AG10803 (cell line): ENCODE measurements around the gene MAML3.
A peak's percentile ranks its signal among the peaks of the same experiment; 100 is the strongest.

Experiments
- DNase-seq: peaks from one replicate; pipeline ENCODE4 v3.0.0; 2010; ENCODE audit warnings: low read depth
- H3K4me3 ChIP-seq: 2 replicates; pipeline ENCODE4 v1.5.1; 2011; ENCODE audit warnings: mild to moderate bottlenecking, low read length, control low read depth
- TF ChIP-seq, protein P1 (sequence below): conservative IDR thresholded peaks from 2 replicates; pipeline ENCODE4 v1.5.1; 2011; ENCODE audit warnings: mild to moderate bottlenecking, low read length, control low read depth, inconsistent platforms

The MAML3 gene

DNA sequence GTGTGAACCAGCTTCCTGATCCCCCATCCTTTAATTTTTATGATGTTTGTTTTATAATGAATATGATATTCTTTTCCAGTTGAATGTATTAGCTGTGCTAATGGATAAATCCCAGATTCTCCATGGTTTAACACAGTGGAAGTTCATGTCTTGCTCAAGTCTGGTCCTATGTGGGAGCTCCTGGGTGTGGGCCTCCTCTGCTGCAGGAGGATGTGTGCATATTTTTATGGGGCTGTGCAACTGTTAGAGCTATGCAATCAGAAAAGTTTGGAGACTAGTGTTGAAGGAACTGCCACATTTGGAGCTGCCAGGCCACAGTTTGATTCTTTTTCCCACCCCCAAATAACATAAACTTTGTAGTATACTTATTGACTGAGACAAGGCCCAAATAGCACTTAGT, 463.6 kb downstream of the MAML3 start:
- H3K4me3 ChIP-seq, result no peak overlapping the region
- TF ChIP-seq, protein P1, sequence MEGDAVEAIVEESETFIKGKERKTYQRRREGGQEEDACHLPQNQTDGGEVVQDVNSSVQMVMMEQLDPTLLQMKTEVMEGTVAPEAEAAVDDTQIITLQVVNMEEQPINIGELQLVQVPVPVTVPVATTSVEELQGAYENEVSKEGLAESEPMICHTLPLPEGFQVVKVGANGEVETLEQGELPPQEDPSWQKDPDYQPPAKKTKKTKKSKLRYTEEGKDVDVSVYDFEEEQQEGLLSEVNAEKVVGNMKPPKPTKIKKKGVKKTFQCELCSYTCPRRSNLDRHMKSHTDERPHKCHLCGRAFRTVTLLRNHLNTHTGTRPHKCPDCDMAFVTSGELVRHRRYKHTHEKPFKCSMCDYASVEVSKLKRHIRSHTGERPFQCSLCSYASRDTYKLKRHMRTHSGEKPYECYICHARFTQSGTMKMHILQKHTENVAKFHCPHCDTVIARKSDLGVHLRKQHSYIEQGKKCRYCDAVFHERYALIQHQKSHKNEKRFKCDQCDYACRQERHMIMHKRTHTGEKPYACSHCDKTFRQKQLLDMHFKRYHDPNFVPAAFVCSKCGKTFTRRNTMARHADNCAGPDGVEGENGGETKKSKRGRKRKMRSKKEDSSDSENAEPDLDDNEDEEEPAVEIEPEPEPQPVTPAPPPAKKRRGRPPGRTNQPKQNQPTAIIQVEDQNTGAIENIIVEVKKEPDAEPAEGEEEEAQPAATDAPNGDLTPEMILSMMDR, result no peak
- no peak for DNase-seq

DNA sequence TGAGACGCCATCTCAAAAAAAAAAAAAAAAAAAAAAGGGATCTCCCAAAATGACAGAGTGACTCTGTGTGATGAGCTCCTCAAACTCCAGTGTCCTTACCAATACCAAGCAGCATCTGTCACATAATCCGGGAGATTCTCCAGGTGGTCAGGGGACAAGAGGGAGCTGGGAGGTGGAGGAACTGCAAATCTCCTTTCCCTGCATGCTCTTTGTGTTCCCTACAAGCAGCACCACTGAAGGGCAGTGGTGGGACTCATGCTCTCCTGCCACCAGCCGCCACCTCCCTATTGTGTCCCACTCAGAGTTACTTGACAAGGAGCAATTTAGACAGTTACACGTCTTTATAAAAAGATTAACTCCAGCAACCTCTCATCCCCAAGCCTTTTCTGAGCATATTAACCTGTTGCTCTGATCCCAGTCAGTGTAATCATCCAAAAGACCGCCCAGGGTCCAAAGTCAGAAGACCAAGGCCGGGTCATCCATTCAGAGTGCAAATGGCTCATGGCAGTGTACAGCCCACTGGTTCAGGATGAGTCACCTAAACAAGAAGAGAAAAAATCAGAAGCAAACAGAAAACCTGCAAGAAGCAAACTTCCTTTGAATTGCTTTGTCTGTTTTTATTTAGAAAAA, 464.8 kb downstream of the MAML3 start:
- no peak for DNase-seq
- TF ChIP-seq, protein P1, result no peak
- H3K4me3 ChIP-seq, result no peak overlapping the region

DNA sequence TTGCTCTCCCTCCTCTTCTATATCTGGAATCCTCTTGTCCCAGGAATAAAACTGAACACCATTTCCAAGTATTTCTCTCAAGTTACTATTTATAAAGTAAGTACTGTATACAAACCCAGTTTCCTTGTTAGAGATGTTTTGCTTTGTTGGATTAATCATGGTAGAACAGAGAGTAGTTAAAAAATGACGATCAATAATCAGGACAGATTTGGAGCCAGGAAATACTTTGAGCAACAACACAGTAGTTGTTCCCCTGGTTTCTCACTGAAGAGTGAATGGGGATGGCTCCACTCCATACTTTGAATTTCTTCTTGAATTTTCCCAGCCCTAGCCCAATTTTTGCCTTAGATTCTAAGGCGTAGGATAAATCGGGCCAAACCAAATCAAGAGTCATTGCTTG, 467.0 kb downstream of the MAML3 start:
- DNase-seq, result no peak
- H3K4me3 ChIP-seq, result no peak overlapping the region
- TF ChIP-seq, protein P1, result no peak

DNA sequence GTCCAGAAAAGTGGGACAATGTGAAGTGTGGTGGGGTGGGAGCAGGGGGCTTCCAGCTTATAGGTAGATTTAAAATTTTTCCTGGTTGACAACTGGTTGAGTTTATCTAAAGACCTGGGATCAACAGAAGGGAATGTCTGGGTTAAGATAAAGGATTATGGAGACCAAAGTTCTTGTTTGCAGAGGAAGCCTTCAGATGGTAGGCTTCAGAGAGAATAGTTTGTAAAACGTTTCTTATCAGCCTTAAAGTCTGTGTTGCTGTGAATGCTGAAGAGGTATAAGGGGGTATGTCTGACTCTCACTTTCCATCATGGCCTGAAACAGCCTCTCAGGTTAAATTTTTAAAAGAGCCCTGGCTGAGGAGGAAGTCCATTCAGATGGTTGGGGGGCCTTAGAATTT, 467.9 kb downstream of the MAML3 start:
- TF ChIP-seq, protein P1, result no peak
- no peak overlapping the region for H3K4me3 ChIP-seq
- no peak for DNase-seq

DNA sequence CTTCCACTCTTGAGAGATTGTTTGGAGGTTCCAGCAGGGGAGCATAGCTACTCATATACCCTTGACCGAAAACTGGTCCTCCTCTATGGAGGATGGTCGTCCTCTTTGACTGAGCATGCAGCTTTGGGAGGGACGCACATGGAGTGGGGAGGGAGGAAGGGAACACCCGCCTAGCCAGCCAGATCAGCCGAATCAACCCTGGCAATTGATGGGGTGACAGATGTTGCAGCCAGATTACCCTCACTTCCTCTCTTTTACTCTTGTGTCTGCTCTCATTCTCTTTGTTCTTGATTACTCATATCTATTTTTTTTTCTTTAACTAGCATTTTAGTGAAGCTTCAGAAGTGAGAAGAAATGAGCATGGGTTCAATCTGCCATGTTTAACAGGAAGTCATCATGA, 468.8 kb downstream of the MAML3 start:
- DNase-seq, result no peak
- TF ChIP-seq, protein P1, result no peak
- no peak overlapping the region for H3K4me3 ChIP-seq

DNA sequence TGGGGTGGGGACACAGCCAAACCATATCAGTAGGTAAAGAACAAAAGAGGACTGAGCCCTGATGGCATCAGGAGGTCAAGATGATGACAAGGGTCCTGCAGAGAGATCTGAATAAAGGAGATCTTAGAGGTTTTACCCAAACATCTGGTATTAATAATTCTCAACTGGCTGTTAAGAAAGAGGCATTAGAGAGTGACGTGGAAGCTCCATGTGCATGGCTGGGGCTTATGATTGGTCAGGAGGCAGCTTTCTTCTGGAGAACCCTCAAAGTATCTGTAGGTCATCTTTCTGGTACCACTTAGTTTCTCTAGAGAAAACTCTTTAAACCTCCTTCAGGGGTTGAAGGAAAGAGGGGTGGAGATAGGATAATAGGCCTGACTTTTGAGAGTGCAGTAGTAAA, 469.6 kb downstream of the MAML3 start:
- H3K4me3 ChIP-seq, result no peak overlapping the region
- TF ChIP-seq, protein P1, result no peak
- DNase-seq, result peak; percentile 57

DNA sequence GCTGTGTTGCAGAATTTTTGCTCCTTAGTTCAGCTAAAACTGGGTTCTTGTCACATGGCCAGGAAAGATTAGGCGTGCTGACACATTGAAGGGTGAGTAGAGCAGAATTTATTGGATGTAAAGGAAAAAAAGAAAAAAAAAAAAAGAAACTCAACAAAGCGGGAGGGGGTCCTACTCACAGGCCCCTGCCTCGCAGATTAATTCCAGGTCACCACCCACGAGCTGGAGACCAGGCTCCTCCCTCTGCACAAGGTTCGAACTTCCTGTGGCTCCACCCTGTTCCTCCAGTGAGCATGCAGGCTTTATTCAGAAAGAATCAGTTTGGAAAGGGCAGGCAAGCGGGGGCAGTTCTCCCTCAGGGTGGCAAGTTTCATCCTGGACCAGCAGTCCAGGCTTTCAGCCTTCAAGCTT, 471.2 kb downstream of the MAML3 start:
- DNase-seq, result peak; percentile 8
- TF ChIP-seq, protein P1, result no peak
- no peak overlapping the region for H3K4me3 ChIP-seq
